Neural cell (in vitro differentiated cells): ENCODE results near the gene TMEM106B.

Experiments used
- CTCF ChIP-seq: fragments of 450-650 bp; IDR thresholded peaks from 2 replicates; pipeline ENCODE4 v1.5.1; 2014; ENCODE audit warnings: antibody characterized with exemption, mild to moderate bottlenecking, moderate library complexity; ENCODE audit not compliant: poor library complexity, severe bottlenecking
- EP300 ChIP-seq: fragments of 450-650 bp; conservative IDR thresholded peaks from 2 replicates; pipeline ENCODE4 v1.6.1; 2014; ENCODE audit warnings: antibody characterized with exemption, mild to moderate bottlenecking, moderate library complexity; ENCODE audit not compliant: poor library complexity, severe bottlenecking
- EZH2 ChIP-seq: fragments of 200-600, 300-800 bp; shearing (Covaris generic), sonication (generic); IDR thresholded peaks from 2 replicates; pipeline ENCODE4 v1.6.1; 2014; ENCODE audit warnings: antibody characterized with exemption, low read length, borderline replicate concordance, mild to moderate bottlenecking; ENCODE audit not compliant: insufficient read depth, poor library complexity, severe bottlenecking
- MXI1 ChIP-seq: fragments of 450-650 bp; conservative IDR thresholded peaks from 2 replicates; pipeline ENCODE4 v1.6.1; 2014; ENCODE audit warnings: antibody characterized with exemption, mild to moderate bottlenecking; ENCODE audit not compliant: poor library complexity, severe bottlenecking
- SMC3 ChIP-seq: fragments of 450-650 bp; conservative IDR thresholded peaks from 2 replicates; pipeline ENCODE4 v1.6.1; 2014; ENCODE audit warnings: antibody characterized with exemption, mild to moderate bottlenecking, moderate library complexity; ENCODE audit not compliant: poor library complexity
- TAF1 ChIP-seq: IDR thresholded peaks from 2 replicates; pipeline ENCODE4 v1.6.1; 2012; ENCODE audit warnings: low read depth

- no peak for TF ChIP-seq EZH2
- no peak for TF ChIP-seq CTCF
- no peak for TF ChIP-seq EP300
- no peak for TF ChIP-seq MXI1
- TF ChIP-seq SMC3: no peak
- TF ChIP-seq TAF1: no peak
These were observed 38.6 kb downstream of the TMEM106B start for GRCh38 chr7:12249706-12250105.
